Cardiac muscle cell (in vitro differentiated cells and primary cell): Measurements from ENCODE around the gene LBH. TPM values are rescaled to one million over a fixed set of nuclear protein-coding genes. Genes with fewer than 3 reads are reported as not detected.
A peak's percentile ranks its signal among the peaks of the same experiment; 100 is the strongest.

Experiments used
- DNase-seq, 2 donors: peaks; one replicate each; pipeline versions ENCODE4 v3.0.0 to v3.0.0-alpha.2; 2010 to 2017; ENCODE audit warnings: low read depth in 1 of 2, low spot score in 1 of 2
- H3K27ac ChIP-seq: fragments of 200-600 bp; sonication (generic); 2 replicates; pipeline ENCODE4 v1.5.1; 2016
- H3K27me3 ChIP-seq: fragments of 200-600 bp; sonication (generic); 2 replicates; pipeline ENCODE4 v1.6.0; 2016; ENCODE audit warnings: control low read depth
- H3K36me3 ChIP-seq: fragments of 200-600 bp; sonication (generic); 2 replicates; pipeline ENCODE4 v1.5.1; 2016; ENCODE audit warnings: control low read depth
- H3K4me1 ChIP-seq: fragments of 200-600 bp; sonication (generic); 2 replicates; pipeline ENCODE4 v1.8.1; 2017; ENCODE audit warnings: low read depth, mild to moderate bottlenecking, mixed run types
- H3K4me3 ChIP-seq: fragments of 200-600 bp; sonication (generic); 2 replicates; pipeline ENCODE4 v1.5.1; 2016; ENCODE audit warnings: mild to moderate bottlenecking
- H3K9me3 ChIP-seq: fragments of 200-600 bp; sonication (generic); 2 replicates; pipeline ENCODE4 v1.5.1; 2017; ENCODE audit warnings: low read depth, mild to moderate bottlenecking, control low read depth
- CTCF ChIP-seq: IDR thresholded peaks from 2 replicates; pipeline ENCODE4 v1.5.1; 2012; ENCODE audit warnings: low read depth, mild to moderate bottlenecking, low read length
- polyA plus RNA-seq: library from polyadenylated mRNA; unstranded; fragments of >200 nt; fragmentation: Nextera tagmentation; extraction: Ambion mirVana; gene quantifications from 2 replicates; pipeline ENCODE4 v1.2.1, GENCODE V29; 2016
- total RNA-seq: library from RNA; depleted of rRNA; stranded (reverse); fragments of >200 nt; gene quantifications from 2 replicates; pipeline ENCODE4 v1.2.3, GENCODE V29; 2016

Gene LBH
- total and polyA plus RNA-seq, 2 experiments from 2014 or later: 632 to 1,389 TPM

- H3K27ac ChIP-seq: no peak overlapping the region
- H3K27me3 ChIP-seq: no peaks in the 10 kb centered on the region
- H3K4me1 ChIP-seq: peaks cover 21% of the 10 kb centered on the region
- no peak overlapping the region for H3K4me3 ChIP-seq
- DNase-seq: no peak
- no peaks in the 10 kb centered on the region for H3K9me3 ChIP-seq
- TF ChIP-seq CTCF: no peak
- H3K36me3 ChIP-seq: no peaks in the 10 kb centered on the region
Measured at GRCh38 chr2:30213907-30214463, 17.3 kb upstream of the LBH start.

- no peak overlapping the region for H3K27ac ChIP-seq
- H3K27me3 ChIP-seq: no peaks in the 10 kb centered on the region
- no peak for TF ChIP-seq CTCF
- peaks cover 22% of the 10 kb centered on the region for H3K4me1 ChIP-seq
- no peak overlapping the region for H3K4me3 ChIP-seq
- no peaks in the 10 kb centered on the region for H3K36me3 ChIP-seq
- H3K9me3 ChIP-seq: no peaks in the 10 kb centered on the region
- peak in 1 of 2 donors; percentile 77 for DNase-seq
Measured at GRCh38 chr2:30216157-30216556, 15.2 kb upstream of the LBH start.

- Histone ChIP-seq H3K9me3 (no peaks in the 10 kb centered on the region), H3K27ac (no peak overlapping the region), H3K4me3 (no peak overlapping the region), H3K27me3 (no peaks in the 10 kb centered on the region), H3K36me3 (no peaks in the 10 kb centered on the region), H3K4me1 (peaks cover 22% of the 10 kb centered on the region)
- DNase-seq: no peak
- TF ChIP-seq CTCF: no peak
Measured at GRCh38 chr2:30217644-30218337, 13.5 kb upstream of the LBH start.

- Histone ChIP-seq H3K4me1 (peaks cover 24% of the 10 kb centered on the region), H3K4me3 (no peak overlapping the region), H3K27ac (no peak overlapping the region), H3K27me3 (no peaks in the 10 kb centered on the region), H3K36me3 (no peaks in the 10 kb centered on the region), H3K9me3 (no peaks in the 10 kb centered on the region)
- no peak for TF ChIP-seq CTCF
- DNase-seq: no peak
Measured at GRCh38 chr2:30218338-30218713, 13.0 kb upstream of the LBH start.

- H3K4me1 ChIP-seq: peaks cover 28% of the 10 kb centered on the region
- no peak for DNase-seq
- no peaks in the 10 kb centered on the region for H3K36me3 ChIP-seq
- H3K27ac ChIP-seq: no peak overlapping the region
- no peak overlapping the region for H3K4me3 ChIP-seq
- TF ChIP-seq CTCF: no peak
- no peaks in the 10 kb centered on the region for H3K9me3 ChIP-seq
- H3K27me3 ChIP-seq: no peaks in the 10 kb centered on the region
Measured at GRCh38 chr2:30218814-30219213, 12.5 kb upstream of the LBH start.
